HG02571 (cell line): ENCODE data around the gene CACNA1C.
"Not testable (repeated sequence)": the region's sequence is repeated elsewhere in the genome, so short reads cannot be mapped to it uniquely, and the experiment has no call there.

Experiments
- ATAC-seq: cut with Tn5 transposase; IDR thresholded peaks from one replicate; pipeline ENCODE4 v1.9.1; 2021; ENCODE audit warnings: mild to moderate bottlenecking, moderate library complexity; ENCODE audit not compliant: unreplicated experiment

The CACNA1C gene

GRCh38 chr12:2691006-2691344 lies 638.2 kb downstream of the CACNA1C start:
- no peak for ATAC-seq

DNA sequence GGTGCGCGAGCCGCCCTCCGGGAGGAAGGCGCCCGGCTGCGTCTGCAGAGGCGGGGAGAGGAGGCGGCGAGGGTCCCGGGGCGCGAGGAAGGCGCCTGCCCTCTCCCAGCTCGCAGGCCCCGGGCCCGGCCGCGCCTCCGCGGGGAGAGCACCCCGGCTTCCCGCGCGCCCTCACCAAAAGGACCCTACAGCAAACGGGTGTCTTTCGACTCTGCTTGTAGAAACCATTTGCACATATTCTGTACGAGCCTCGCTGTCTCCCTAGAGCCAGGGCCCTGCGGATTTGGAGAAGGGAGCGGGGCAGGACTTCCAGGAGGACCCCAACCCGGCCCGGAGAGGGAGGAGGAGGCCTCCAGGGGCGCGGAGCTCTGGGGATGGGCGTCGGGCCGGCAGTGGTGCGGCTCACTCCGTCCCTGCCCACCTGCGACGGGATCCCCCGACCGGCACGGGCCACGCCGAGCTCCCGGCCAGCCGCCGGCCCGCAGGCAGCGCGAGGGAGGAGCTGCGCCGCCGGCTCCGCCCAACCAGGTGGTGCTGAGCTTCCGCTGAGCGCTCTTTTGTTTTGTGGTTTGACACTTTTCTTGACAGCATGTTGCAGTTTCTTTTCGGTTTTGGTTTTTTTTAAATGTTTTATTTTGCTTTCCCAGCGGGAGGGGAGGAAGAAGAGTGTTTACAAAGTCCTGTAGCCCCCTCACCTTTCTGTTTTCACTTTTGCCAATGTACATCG lies 638.7 kb downstream of the CACNA1C start:
- ATAC-seq = no peak

GRCh38 chr12:2692080-2692479 lies 639.3 kb downstream of the CACNA1C start:
- ATAC-seq = no peak

- no peak for ATAC-seq
Observed at GRCh38 chr12:2693244-2693860, 640.6 kb downstream of the CACNA1C start.

DNA sequence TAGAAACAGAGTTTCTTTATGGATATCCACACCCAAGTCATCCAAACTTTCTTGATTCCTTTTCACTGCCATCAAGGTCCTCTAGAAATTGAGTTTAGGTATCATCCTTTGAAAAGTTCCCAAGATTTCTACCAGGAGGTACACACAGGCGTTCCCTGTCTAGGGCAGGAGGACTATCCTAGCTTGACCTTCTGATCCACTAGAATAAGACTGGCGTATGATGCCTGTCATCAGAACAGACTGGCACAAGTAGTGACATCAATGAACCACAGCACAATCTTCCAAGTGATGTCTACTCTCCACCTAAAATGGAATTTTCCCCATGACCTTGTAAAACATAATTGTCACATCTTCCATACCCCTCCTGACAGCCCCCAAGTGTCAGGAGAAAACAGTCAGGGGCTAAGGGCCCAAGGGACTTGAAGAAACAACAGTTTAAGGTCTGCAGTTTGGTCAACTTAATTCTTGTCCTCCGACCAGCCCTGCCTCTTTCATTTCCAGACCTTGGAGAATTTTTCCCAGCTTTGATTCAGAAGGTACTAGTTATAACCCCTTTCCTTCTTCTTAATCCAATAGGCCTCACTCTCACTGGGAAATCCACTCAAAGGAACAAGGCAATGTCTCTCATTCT lies 641.3 kb downstream of the CACNA1C start:
- no peak for ATAC-seq

GRCh38 chr12:2696136-2696535 lies 643.3 kb downstream of the CACNA1C start:
- no peak for ATAC-seq

DNA sequence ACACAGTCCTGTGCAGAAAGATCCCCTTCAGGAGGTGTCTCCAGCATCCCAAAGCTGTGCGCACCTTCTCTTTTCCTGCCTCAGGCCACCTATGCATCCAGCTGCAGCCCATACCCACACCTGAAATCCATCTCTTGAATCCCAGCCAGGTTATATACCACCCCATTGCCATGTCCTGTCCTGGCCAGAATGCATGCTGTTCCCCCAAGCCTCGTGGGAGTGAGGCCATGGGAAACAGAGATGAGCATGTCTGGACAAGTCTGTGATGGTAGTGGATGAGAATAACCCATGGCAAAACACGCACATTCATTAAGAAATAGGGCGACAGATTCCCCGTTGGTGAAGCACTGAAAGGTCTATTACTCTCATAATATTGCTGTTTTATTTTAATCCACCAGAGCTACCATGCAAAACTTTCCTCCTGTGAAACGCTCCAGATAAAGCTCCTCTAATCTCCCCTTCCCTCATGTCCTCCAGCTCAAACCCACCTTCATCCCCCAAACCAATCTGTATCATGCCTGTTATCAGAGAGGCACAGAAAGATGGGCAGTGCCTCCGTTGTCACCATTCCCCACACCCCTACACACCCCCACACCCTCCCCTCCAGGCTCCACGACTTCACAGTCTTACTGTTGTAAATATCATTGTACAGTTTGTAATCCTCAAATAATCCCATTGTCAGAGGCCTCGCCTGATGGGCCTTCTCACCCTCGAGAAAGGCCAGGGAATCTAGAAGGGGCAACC lies 644.4 kb downstream of the CACNA1C start:
- no peak for ATAC-seq

DNA sequence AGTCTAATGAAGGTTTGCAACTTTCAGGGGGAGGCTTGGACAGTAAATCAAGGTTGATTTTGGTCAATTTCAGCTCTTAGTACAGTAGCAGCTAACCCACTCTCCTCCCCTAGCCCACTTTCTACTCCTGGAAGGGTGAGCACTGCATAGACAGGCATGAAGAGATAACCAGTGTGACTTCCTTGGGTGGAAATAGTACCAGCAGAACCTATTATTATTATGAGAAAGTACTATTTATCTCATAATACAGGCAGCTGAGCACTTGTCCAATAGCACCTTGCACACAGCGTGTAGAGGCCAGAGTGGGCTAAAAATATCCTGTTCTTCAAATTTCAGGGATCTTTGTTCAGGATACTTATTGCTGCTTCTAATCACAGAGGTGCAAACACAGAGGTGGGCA lies 645.8 kb downstream of the CACNA1C start:
- ATAC-seq = no peak

GRCh38 chr12:2710701-2711100 lies 657.9 kb downstream of the CACNA1C start:
- no peak for ATAC-seq

GRCh38 chr12:2719392-2719791 lies 666.6 kb downstream of the CACNA1C start:
- no peak for ATAC-seq

GRCh38 chr12:2722806-2723205 lies 670.0 kb downstream of the CACNA1C start:
- ATAC-seq = no peak

- no peak for ATAC-seq
Observed at GRCh38 chr12:2732290-2732689, 679.5 kb downstream of the CACNA1C start.

DNA sequence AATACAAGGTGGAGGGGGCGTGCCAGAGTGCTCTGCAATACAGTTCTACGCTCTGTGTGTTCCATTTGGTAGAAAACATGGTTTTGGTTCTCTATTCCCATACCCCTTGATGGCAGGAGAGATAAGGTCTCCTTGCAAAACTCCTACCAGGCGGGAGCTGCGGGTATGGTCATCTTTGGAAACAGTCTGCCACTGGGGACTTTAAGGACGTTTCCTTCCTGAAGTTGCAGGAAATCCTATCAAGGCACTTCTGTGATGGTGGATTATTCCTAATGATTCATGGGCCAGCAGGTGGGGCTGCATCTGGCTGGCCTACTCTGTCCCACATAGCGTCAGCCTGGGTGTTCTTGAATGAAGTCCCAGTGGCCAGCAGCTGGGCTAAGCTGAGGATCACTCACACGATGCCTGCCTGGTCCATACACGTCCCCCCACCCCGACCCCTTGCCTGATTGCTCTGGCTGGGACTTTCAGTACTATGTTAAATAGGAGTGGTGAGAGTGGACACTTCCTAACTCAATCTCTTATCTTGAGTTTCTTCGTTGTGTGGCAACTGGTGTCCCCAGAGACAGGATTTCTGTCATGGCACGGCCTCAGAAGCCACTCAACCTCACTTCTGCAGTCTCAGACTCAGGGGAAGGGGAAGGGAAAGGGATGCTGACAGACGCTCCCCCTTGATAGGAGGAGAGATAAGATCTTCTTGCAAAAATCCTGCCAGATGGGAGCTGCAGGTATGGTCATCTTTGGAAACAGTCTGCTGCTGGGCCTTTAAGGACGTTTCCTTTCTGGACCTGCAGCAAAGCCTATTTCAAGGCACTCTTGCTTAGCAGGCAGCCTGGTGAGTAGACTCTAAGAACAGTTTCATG lies 680.9 kb downstream of the CACNA1C start:
- ATAC-seq = no peak

GRCh38 chr12:2735432-2735831 lies 682.6 kb downstream of the CACNA1C start:
- ATAC-seq = no peak

GRCh38 chr12:2737656-2738241 lies 685.0 kb downstream of the CACNA1C start:
- no peak for ATAC-seq

DNA sequence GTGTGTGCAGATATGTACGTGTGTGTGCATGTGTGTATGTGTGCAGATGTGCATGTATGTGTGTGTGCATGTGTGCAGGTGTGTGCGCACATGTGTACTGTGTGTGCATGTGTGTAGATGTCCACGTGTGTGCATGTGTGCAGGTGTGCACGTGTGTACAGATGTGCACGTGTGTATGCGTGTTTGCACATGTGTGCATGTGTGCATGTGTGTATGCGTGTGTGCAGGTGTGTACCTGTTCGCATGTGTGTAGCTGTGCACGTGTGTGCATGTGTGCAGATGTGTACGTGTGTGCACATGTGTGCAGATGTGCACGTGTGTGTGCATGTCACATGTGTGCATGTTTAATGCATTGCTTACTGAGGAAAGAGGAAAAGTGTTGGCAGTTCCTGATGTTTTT lies 686.3 kb downstream of the CACNA1C start:
- ATAC-seq = no peak

GRCh38 chr12:2739832-2740641 lies 687.2 kb downstream of the CACNA1C start:
- no peak for ATAC-seq

GRCh38 chr12:2742037-2742436 lies 689.2 kb downstream of the CACNA1C start:
- ATAC-seq = not testable (repeated sequence)

DNA sequence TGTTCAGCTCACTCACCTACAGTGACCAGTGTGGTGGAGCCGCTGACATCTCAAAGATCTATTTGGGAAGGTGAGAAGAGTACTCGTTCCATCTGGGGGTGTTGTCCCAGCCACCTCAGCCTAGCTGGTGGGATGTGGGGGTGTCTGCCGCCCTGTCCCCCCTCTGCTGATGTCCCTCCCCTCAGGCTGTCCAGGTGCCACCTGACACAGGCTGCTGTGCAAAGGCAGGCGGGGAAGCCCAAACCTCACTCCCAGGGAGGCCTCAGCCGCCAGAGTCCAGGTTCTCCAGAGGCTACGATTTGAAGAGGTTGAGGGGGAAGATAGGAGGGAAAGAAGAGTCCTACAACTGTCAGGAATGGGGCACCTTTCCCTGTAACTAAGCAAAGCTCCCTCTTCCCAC lies 690.7 kb downstream of the CACNA1C start:
- no peak for ATAC-seq

DNA sequence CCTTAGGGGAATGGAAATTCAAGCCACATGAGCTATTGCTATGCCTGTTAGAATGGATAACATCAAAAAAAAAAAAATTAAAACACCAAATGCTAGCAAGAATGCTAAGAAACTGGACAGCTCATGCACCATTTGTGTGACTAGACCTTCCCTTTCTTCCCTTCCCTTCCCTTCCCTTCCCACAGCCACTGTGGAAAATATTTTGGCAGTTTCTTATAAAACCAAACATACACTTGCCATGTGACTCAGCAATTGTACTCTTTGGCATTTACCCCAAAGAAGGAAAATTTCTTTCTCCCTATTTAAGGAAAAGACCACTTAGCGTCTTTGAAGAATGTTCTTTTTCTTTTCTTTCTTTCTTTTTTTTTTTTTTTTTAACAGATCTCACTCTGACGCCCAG lies 692.9 kb downstream of the CACNA1C start:
- no peak for ATAC-seq
